H1 (cell line): ENCODE measurements around the gene AGBL4.

ENCODE experiments used
- CEBPB ChIP-seq: IDR thresholded peaks from 2 replicates; pipeline ENCODE4 v1.6.1; 2012; ENCODE audit warnings: low read depth, low read length
- CHD2 ChIP-seq: IDR thresholded peaks from 2 replicates; pipeline ENCODE4 v1.6.1; 2012; ENCODE audit warnings: low read length, improper control_type of control experiment
- CTCF ChIP-seq, 3 experiments: IDR thresholded peaks; 1 replicate in 2 of 3; 2 replicates in 1 of 3; pipeline versions ENCODE4 v1.5.1 to v1.6.1; 2011; ENCODE audit warnings: low read length in 3 of 3, mild to moderate bottlenecking in 3 of 3, inconsistent platforms in 2 of 3, low read depth in 1 of 3, moderate library complexity in 1 of 3; ENCODE audit not compliant: insufficient read depth in 1 of 3; ENCODE audit errors: control extremely low read depth in 1 of 3
- EP300 ChIP-seq, 2 experiments: IDR thresholded peaks; 1 replicate in 1 of 2; 2 replicates in 1 of 2; pipeline ENCODE4 v1.6.1; 2011 to 2012; ENCODE audit warnings: low read depth in 2 of 2, low read length in 2 of 2, mild to moderate bottlenecking in 2 of 2, borderline replicate concordance in 1 of 2, inconsistent platforms in 1 of 2, moderate library complexity in 1 of 2
- FOSL1 ChIP-seq: IDR thresholded peaks from 2 replicates; pipeline ENCODE4 v1.6.1; 2011; ENCODE audit warnings: mild to moderate bottlenecking, low read depth, low read length, moderate library complexity; ENCODE audit not compliant: insufficient read depth
- POLR2A ChIP-seq, 2 experiments: IDR thresholded peaks; 1 replicate in 1 of 2; 2 replicates in 1 of 2; pipeline ENCODE4 v1.6.1; 2011; ENCODE audit warnings: low read depth in 2 of 2, low read length in 2 of 2, mild to moderate bottlenecking in 2 of 2; ENCODE audit errors: control extremely low read depth in 1 of 2
- RBBP5 ChIP-seq: IDR thresholded peaks from 2 replicates; pipeline ENCODE4 v1.7.1; 2012; ENCODE audit warnings: low read depth, mild to moderate bottlenecking, inconsistent platforms, low read length, moderate library complexity, borderline replicate concordance
- SIN3A ChIP-seq, 2 experiments: IDR thresholded peaks in 1 of 2; conservative IDR thresholded peaks in 1 of 2; 2 replicates each; pipeline ENCODE4 v1.6.1; 2011 to 2012; ENCODE audit warnings: low read length in 2 of 2, improper control_type of control experiment in 1 of 2, low read depth in 1 of 2, mild to moderate bottlenecking in 1 of 2
- ZNF274 ChIP-seq: IDR thresholded peaks from 2 replicates; pipeline ENCODE4 v1.7.0; 2012; ENCODE audit warnings: low read length, borderline replicate concordance; ENCODE audit errors: extremely low read depth

- TF ChIP-seq ZNF274 (no peak), EP300 (IDR thresholded peaks at IDR 0.05; ENCODE audit: borderline replicate concordance in 1 of 2, low read depth in 2 of 2, low read length in 2 of 2) (no peak), CTCF (IDR thresholded peaks at IDR 0.05; ENCODE audit: control extremely low read depth in 1 of 3, insufficient read depth in 1 of 3, low read depth in 1 of 3, low read length in 3 of 3) (no peak), POLR2A (IDR thresholded peaks at IDR 0.05; ENCODE audit: control extremely low read depth in 1 of 2, low read depth in 2 of 2, low read length in 2 of 2) (no peak), RBBP5 (no peak), CHD2 (no peak), SIN3A (conservative IDR thresholded peaks at IDR 0.05 in 1 of 2, IDR thresholded peaks at IDR 0.05 in 1 of 2; ENCODE audit: low read depth in 1 of 2, low read length in 2 of 2) (no peak), FOSL1 (no peak), CEBPB (no peak)
Measured at GRCh38 chr1:48740621-48741020, 1283.1 kb downstream of the AGBL4 start.
